Measurements from ENCODE around the gene GTPBP4. TPM values are rescaled to one million over a fixed set of nuclear protein-coding genes. Genes with fewer than 3 reads are reported as not detected.

GTPBP4 gene
- total RNA-seq, 4 donors from 2014 or later = 14.4 to 37.2 (median 28.5) TPM

- Histone ChIP-seq H3K27me3 (peaks cover 10% of the 10 kb centered on the region), H3K36me3 (no peaks in the 10 kb centered on the region), H3K4me1 (no peaks in the 10 kb centered on the region), H3K9me3 (no peaks in the 10 kb centered on the region), H3K4me3 (no peak overlapping the region), H3K27ac (no peak overlapping the region)
- no peak for DNase-seq (ENCODE audit: low spot score in 2 of 2)
- TF ChIP-seq CTCF (IDR thresholded peaks at IDR 0.05) = no peak
- no peak for TF ChIP-seq EP300 (IDR thresholded peaks at IDR 0.05)
- no peak for TF ChIP-seq POLR2AphosphoS5 (IDR thresholded peaks at IDR 0.05)
- TF ChIP-seq POLR2A (IDR thresholded peaks at IDR 0.05) = no peak
- WGBS = 82% methylated on average over 8 of the region's 11 CpGs
These were observed 34.4 kb upstream of the GTPBP4 start for GRCh38 chr10:953836-954235.

GRCh38 chr10:954396-954795 lies 33.8 kb upstream of the GTPBP4 start:
- no peak overlapping the region for H3K27ac ChIP-seq
- peaks cover 13% of the 10 kb centered on the region for H3K27me3 ChIP-seq
- H3K9me3 ChIP-seq = no peaks in the 10 kb centered on the region
- no peak for TF ChIP-seq CTCF (IDR thresholded peaks at IDR 0.05)
- WGBS = 74% methylated on average over 21 of the region's 21 CpGs
- no peak for DNase-seq (ENCODE audit: low spot score in 2 of 2)
- no peak overlapping the region for H3K4me3 ChIP-seq
- H3K36me3 ChIP-seq = no peaks in the 10 kb centered on the region
- H3K4me1 ChIP-seq = no peaks in the 10 kb centered on the region

- H3K9me3 ChIP-seq = no peaks in the 10 kb centered on the region
- TF ChIP-seq EP300 (IDR thresholded peaks at IDR 0.05) (no peak), POLR2AphosphoS5 (IDR thresholded peaks at IDR 0.05) (no peak), POLR2A (IDR thresholded peaks at IDR 0.05) (no peak), CTCF (IDR thresholded peaks at IDR 0.05) (no peak)
- peaks cover 13% of the 10 kb centered on the region for H3K27me3 ChIP-seq
- no peaks in the 10 kb centered on the region for H3K4me1 ChIP-seq
- no peak overlapping the region for H3K4me3 ChIP-seq
- no peaks in the 10 kb centered on the region for H3K36me3 ChIP-seq
- 44% methylated on average over 12 of the region's 13 CpGs for whole genome bisulfite sequencing
- no peak for DNase-seq (ENCODE audit: low spot score in 2 of 2)
- H3K27ac ChIP-seq = no peak overlapping the region
These were observed 33.0 kb upstream of the GTPBP4 start for GRCh38 chr10:955127-955819.

- no peaks in the 10 kb centered on the region for H3K4me1 ChIP-seq
- WGBS = 76% methylated on average over 9 of the region's 9 CpGs
- H3K27ac ChIP-seq = no peak overlapping the region
- no peaks in the 10 kb centered on the region for H3K36me3 ChIP-seq
- TF ChIP-seq EP300 (IDR thresholded peaks at IDR 0.05) (no peak), POLR2A (IDR thresholded peaks at IDR 0.05) (no peak), POLR2AphosphoS5 (IDR thresholded peaks at IDR 0.05) (no peak), CTCF (IDR thresholded peaks at IDR 0.05) (no peak)
- DNase-seq (ENCODE audit: low spot score in 2 of 2) = no peak
- H3K9me3 ChIP-seq = no peaks in the 10 kb centered on the region
- H3K4me3 ChIP-seq = no peak overlapping the region
- peaks cover 13% of the 10 kb centered on the region for H3K27me3 ChIP-seq
These were observed 32.4 kb upstream of the GTPBP4 start for GRCh38 chr10:955820-956217.

- H3K27me3 ChIP-seq = peaks cover 13% of the 10 kb centered on the region
- no peaks in the 10 kb centered on the region for H3K9me3 ChIP-seq
- H3K27ac ChIP-seq = no peak overlapping the region
- no peaks in the 10 kb centered on the region for H3K36me3 ChIP-seq
- H3K4me1 ChIP-seq = no peaks in the 10 kb centered on the region
- TF ChIP-seq POLR2AphosphoS5 (IDR thresholded peaks at IDR 0.05) (no peak), POLR2A (IDR thresholded peaks at IDR 0.05) (no peak), CTCF (IDR thresholded peaks at IDR 0.05) (no peak), EP300 (IDR thresholded peaks at IDR 0.05) (no peak)
- no peak for DNase-seq (ENCODE audit: low spot score in 2 of 2)
- H3K4me3 ChIP-seq = no peak overlapping the region
- WGBS = 89% methylated on average over 5 of the region's 9 CpGs
These were observed 30.1 kb upstream of the GTPBP4 start for GRCh38 chr10:958106-958505.
